Hematopoietic multipotent progenitor cell treated with erythropoietin and hydrocortisone succinate and interleukin-3 and kit ligand, for 15 days (in vitro differentiated cells): ENCODE results near the gene IFT74.

ENCODE experiments used
- DNase-seq: peaks from one replicate; pipeline ENCODE4 v3.0.0-alpha.2; 2015; ENCODE audit warnings: low spot score

IFT74 gene

DNA sequence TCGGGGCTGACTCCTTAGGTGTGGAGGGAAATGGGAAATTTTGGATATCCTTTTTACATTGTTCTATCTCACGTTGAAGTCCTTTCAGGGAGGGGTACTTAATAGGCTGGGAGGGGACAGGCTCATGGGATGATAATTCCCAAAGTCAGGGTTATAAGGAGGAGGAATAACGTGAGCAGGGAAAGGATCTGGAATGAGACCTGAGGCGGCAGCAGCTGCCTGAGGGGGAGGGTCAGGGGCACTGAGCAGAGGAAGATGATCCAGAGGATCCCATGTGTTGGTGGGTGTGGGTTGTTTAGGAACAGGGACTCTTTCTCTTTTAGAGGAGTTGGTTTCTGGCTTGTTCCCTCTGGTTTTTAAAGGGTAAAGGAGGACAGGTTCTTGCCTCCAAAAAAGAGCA is 18.7 kb downstream of the IFT74 start:
- no peak for DNase-seq

DNA sequence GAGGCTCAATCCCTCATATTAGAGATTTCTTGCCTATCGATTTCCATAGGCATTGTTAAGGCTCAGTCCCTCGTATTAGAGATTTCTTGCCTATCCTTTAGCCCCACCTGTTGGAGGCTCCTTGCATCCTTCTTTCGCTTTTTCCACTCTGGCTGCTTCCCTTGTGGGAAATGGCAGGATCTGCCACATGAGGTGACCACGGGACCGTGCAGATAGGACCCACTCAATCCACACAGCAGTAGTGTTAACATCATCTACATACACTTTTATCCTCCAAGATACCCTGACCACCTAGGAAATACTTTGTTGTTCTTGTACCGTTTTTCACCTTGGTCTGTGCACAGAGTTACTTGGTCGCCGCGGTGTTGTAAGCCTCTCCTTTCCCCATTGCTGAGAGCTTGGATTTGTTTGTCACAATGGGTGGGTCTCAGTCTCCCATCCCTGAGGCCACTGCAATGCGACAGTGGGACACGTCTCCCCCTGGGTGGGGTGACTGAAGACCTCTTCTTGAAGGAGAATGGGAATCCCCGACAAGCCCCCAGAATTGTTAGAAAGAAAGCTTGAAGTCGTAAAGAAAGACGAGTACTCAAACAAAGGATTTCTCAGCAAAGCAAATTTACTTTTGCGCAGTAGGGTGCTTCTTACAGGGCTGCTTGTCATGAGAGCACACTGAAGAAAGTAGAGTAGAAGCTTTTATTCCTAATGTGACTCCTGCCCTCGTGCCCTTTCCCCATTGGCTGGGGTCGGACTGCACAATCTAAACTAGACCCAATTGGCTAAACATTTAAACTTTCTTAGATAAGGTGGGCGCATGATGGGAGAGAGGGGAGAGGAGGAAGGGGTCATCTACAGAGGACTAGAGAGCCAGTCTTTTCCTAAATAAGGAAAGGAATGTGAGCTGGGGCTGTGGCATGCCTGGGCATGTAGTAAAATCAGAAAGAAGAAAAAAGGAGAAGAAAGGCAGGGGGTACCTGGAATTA is 19.8 kb downstream of the IFT74 start:
- peak; percentile 61 for DNase-seq

DNA sequence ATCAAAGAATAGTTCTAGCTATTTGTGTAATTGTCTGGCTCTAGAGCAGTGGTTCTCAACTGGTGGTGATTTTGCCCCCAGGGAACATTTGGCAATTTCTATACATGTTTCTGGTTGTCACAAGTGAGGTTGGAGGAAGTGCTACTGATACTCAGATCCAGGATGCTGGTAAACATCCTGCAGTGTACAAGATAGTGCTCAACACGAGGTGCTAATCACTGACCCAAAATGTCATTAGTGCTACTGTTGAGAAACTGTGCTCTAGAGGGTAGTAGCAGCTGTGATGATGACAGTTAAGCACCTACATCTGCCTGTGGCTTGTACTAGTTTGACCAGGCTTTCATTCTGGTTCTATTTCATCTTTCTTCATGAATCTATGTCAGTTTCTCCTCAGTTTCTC is 27.1 kb downstream of the IFT74 start:
- DNase-seq = no peak

GRCh38 chr9:26995810-26996209 is 39.6 kb downstream of the IFT74 start:
- no peak for DNase-seq

DNA sequence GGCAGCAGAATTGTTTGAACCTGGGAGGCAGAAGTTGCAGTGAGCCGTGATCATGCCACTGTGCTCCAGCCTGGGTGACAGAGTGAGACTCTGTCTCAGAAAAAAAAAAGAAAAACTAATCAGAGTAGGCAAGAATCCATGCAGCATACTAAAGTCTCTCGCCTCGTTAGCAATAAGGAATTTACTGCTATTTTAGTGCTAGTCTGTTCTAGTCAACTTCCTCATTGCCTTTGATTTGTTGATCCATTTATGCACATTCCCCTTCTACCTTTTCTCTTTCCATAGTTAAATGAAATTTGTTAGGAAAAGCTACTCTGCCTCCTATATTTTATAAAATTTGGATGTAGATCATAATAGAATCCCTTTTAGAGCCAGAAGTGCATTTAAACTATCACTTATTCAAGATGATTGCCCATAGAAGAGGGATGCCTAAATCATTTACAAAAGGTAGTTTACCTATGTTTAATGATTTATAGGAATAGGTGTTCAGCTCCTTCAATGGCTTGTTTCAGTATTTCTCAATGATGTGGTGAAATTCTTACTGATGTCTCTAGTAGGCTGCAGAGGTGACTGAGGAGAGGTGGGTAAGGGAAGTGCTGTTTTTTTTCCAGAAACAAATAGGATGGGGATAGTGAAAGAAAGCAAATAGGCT is 47.3 kb downstream of the IFT74 start:
- no peak for DNase-seq

DNA sequence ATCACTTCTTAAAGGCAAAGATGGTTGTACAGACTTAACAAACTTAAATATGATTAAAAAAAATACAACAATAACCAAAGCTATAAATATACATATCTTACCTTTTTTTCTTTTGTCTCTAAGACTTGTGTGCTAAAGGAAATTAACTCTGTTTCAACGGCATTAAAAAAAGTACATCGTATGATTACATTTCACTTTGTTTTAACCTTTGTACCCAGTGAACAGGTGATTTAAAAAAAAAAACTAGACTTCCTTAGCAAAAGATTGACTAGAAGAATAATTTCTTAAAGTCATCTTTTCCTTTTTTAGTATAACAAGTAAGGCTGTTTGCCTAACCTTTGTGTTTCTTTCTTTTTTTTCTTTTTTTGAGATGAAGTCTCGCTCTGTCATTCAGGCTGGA is 49.3 kb downstream of the IFT74 start, which contains the start of gene LRRC19:
Gene LRRC19, minus strand, starts transcription at position 182 of the 400 bp plus-strand sequence. CDS start 5,978 bp downstream, outside the sequence.
- DNase-seq = no peak

GRCh38 chr9:27019589-27019988 is 63.4 kb downstream of the IFT74 start:
- peak; percentile 33 for DNase-seq

- no peak for DNase-seq
These were observed 66.7 kb downstream of the IFT74 start for GRCh38 chr9:27022920-27023319.

GRCh38 chr9:27029186-27029585 is 73.0 kb downstream of the IFT74 start:
- no peak for DNase-seq

- DNase-seq = peak; percentile 67
These were observed 77.7 kb downstream of the IFT74 start for GRCh38 chr9:27033815-27034403.

DNA sequence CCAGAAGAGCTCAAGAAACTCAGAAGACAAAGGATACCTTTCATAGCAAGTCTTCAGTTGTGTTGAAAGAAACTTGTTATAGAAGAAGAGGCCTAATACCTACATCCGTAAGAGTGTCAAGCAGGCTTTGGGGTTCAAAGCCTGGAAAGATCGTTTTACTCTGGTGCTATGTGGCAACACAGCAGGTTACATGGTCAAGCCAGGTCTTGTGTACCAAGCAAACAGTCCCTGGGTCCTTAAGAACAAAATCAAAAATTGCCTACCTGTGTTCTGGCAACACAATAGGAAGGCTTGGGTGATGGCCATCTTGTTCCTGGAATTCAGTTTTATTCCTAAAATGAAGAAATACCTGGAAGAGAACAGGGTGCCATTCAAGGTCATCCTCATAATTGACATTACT is 81.3 kb downstream of the IFT74 start:
- no peak for DNase-seq

- DNase-seq = no peak
These were observed 85.5 kb downstream of the IFT74 start for GRCh38 chr9:27041746-27042145.

DNA sequence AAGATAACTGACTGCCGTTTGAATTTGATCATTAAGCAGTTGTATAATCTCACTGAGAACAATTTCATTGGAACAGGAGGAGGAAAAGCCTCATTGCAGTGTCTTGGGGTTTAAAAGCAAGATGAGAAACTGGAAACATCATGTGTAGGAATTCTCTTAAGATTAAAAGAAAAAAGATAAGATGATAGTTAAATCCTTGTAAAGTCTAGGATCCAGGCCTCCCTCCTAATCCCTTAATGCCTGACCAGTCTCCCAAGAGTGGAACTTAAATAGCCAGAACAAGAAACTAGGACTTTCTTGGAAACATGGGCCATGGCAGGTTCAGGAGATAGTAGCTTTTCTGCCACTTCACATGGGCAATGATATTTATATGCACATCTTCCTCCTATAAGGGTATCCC is 86.3 kb downstream of the IFT74 start:
- DNase-seq = no peak

DNA sequence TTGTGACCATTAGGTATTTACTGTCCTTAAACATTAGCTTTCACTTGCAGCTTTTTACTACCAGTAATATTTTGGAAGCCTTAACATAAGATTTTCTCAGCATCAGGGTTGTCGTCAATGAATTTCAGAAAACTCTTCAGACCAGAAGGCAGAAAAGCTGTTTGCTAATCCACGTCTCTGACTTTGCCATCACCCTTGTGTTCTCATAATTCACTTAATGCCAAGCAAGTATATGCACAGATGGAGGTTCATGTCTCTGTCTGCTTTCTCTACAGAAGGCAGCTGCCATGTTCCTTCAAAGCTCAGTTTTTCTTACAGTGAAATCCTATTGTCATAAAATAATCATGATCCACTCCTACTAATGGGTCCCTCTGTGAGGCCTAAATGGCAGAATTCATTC is 87.0 kb downstream of the IFT74 start:
- no peak for DNase-seq

DNA sequence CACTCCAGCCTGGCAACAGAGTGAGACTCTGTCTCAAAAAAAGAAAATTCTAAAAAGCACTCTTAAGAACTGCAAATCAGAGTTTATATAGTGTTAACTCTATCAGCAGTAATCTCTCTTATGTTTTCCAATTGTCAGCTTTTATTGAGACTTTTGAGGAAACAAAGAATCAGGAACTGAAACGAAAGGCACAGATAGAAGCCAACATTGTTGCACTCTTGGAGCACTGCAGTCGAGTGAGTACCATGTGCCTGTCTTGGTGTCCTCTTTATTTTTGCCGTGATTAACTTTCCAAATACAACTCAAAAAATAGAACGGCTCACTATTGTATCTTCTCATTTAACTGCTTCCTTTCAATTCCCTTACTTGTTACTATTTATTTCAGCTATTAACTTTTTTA is 90.9 kb downstream of the IFT74 start:
- no peak for DNase-seq

DNA sequence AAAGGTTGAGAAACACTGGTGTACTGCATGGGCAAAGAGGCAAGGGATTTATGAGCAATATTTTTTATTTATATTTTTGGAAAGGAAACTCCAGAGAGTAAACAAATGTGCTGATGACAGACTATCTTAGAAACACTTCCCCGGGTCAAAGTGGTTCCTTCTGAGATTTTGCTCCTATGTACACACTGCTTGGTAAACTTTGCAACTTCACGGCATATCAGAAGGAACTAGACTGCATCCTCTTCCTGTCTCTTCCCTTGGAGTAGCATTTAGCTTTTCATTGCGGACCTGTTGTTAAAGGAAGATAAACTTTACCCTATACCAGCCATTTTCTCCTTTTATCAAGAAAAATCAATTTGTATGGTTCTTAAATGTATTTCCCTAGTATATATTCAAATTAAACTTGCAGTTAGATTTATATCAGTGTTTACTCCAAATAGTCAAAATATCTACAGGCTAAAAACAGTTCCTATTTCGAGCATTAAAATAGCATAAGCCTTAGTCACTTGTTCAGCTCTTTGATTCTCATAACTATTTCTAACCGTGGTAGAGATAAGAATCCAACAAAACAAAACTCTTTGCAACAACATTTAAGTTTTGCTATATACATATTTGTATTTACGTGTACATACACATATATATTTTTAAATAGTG is 97.3 kb downstream of the IFT74 start:
- DNase-seq = no peak

DNA sequence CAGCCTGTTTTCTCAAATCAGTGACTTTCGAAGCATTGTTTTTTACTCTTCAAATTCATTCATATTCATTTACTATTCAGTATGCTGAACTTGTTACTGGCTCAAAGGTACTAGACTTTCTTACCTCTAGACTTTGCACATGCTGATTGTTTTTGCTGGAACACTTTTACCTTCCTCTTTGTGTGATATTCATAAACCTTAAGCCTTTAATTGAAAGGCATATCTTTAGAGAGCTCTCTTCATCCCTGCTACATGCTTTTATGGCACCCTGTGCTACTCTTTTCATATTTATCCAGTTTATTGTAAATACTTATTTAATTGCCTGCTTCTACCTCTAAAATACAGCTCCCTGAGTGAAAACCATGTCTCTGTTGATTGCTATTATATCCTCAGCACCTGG is 97.9 kb downstream of the IFT74 start:
- DNase-seq = no peak

DNA sequence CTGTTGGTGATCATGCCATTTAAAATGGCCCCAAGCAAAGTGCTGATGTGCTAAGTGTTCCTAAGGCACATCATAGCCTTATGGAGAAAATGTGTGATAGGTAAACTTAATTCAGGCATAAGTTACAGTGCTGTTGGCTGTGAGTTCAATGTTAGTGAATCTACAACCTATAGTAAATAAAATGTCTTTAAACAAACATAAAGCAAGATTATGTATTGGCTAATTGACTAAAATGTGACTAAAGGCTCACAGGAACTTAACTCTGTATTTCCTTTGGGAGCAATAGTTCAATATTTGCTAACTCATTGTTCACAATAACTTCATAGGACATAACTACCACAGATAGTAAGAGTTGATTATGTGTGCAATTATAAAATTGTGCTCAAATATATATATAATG is 98.6 kb downstream of the IFT74 start:
- no peak for DNase-seq

DNA sequence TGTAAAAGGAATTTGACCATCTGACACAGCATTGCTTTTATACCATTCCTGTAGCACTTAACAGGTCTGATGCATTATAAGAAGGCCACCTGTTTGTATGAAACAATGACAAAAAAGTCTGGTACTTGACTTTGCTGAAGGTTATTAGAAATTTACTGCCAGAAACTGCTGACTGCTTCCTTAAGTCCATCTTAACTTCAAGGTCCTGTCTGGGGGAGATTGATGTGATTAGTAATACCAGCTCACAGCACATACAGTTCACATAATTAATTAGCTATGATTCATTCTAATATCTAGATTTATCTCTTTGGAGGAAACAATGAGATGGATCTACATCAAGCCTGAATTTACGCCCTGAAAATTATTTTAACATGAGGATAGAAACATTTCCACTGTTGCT is 103.2 kb downstream of the IFT74 start:
- no peak for DNase-seq

DNA sequence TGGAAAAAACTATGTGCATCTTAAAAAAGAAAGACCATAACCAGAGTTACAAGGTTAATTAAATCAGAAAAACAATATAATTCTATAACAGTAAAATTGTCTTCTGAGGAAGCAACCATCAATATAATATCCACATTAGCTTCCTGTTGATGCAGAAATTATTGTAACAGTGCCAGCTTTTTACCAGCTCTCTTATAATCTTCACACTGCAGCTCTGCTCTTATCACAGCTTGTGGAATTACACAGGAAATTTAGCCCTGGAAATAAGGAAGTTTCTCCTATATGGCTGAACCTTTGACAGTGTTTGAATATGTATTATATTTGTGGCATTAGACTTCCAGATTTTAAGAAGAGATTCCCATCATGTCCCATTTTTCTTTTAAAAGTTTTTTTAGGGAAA is 103.7 kb downstream of the IFT74 start:
- DNase-seq = no peak

DNA sequence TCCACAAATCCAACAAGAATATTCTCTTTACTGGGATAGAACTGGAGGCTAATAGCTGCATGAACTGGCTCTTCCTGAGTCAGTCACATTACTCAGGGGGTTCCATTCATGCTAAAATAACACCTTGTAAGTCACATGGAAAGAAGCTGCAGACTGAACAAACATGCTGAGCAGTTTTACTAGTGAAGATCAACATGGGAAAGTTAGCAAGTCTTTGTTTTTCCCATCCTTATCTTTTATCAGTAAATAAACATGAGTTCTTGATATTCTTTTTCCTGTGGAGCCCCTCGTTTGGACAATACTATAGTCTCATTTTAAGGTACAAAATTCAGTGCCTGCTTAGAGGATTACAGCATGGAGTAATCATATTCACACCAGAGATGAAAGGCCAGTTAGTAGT is 109.1 kb downstream of the IFT74 start:
- DNase-seq = no peak
